ENCODE measurements around the gene EMD.

- no peak for TF ChIP-seq CTCF (IDR thresholded peaks at IDR 0.05)
- no peak for TF ChIP-seq POLR2A (IDR thresholded peaks at IDR 0.05)
Measured at GRCh38 chrX:154376774-154377173, 2.3 kb upstream of the EMD start.
